Measurements from ENCODE around the gene TXNDC11. TPM values are rescaled to one million over a fixed set of nuclear protein-coding genes. Genes with fewer than 3 reads are reported as not detected.

The TXNDC11 gene
- total and polyA plus RNA-seq, 9 of the 15 experiments (the other 6 are each of a cell fraction or from before 2014, with no cell fraction given), result 0.66 to 32.6 (median 26.2) TPM

DNA sequence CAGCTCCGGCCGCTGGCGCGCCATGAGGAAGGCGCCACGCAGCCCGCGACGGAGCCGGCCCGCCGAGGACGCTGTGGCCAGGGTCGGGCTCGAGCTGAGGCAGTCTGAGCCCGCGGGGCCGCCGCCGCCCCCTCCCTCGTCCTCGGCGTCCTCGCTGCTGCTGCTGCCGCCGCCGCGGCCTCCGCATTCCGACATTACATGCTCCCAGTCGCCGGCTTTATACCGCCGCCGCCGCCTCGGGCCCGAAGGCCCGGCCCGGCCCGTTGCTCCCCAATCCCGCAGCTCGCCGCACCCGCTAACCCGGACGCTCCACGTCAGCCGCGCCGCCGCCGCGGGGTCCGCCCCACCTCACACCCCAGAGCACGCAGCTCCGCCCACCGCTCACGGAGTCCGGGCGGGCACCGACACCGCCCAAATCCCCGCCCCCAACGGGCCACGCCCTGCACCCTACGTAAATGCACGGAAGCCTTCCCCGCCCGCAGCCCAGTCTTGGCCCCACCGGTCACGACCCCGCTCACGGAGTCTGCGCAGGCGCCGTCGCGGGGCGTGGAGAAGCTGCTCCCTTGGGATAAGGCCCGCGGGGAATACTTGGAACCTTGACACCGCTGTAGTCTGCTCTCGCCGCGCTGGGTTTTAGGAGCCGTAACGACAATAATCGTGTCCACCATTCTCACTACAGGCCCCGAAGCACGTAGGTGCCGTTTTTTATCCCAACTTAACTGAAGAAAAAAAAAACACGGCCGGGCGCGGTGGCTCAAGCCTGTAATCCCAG lies at the start of gene TXNDC11 (continued):
- TF ChIP-seq, protein P1, sequence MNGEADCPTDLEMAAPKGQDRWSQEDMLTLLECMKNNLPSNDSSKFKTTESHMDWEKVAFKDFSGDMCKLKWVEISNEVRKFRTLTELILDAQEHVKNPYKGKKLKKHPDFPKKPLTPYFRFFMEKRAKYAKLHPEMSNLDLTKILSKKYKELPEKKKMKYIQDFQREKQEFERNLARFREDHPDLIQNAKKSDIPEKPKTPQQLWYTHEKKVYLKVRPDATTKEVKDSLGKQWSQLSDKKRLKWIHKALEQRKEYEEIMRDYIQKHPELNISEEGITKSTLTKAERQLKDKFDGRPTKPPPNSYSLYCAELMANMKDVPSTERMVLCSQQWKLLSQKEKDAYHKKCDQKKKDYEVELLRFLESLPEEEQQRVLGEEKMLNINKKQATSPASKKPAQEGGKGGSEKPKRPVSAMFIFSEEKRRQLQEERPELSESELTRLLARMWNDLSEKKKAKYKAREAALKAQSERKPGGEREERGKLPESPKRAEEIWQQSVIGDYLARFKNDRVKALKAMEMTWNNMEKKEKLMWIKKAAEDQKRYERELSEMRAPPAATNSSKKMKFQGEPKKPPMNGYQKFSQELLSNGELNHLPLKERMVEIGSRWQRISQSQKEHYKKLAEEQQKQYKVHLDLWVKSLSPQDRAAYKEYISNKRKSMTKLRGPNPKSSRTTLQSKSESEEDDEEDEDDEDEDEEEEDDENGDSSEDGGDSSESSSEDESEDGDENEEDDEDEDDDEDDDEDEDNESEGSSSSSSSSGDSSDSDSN (IDR thresholded peaks at IDR 0.05; ENCODE audit: borderline replicate concordance in 1 of 2, low read depth in 2 of 2, low read length in 2 of 2), result peak in 1 of 2 experiments; percentile 45; a peak in 2 of 4 replicates
- TF ChIP-seq IRF2 (CRISPR knock-in tag; IDR thresholded peaks at IDR 0.05) (no peak), U2AF2 (optimal IDR thresholded peaks at IDR 0.05; ENCODE audit: low read depth, low read length) (no peak), MYNN (IDR thresholded peaks at IDR 0.05) (no peak), MYNN (CRISPR knock-in tag; IDR thresholded peaks at IDR 0.05) (no peak), ZFX (CRISPR knock-in tag; IDR thresholded peaks at IDR 0.05) (peak; percentile 94), GTF2E2 (tag; IDR thresholded peaks at IDR 0.05) (0 out of 2 replicates have a peak, but pooled peaks have one; percentile 50), ADNP (tag; IDR thresholded peaks at IDR 0.05) (no peak), LEF1 (IDR thresholded peaks at IDR 0.05) (no peak), ZNF77 (CRISPR knock-in tag; IDR thresholded peaks at IDR 0.05) (no peak), ATF1 (CRISPR knock-in tag; IDR thresholded peaks at IDR 0.05) (no peak; the same call in 1 of the 2 replicates), ATF1 (tag; IDR thresholded peaks at IDR 0.05) (peak; percentile 93), MTA1 (IDR thresholded peaks at IDR 0.05; ENCODE audit: borderline replicate concordance) (0 out of 2 replicates have a peak, but pooled peaks have one; percentile 10), KDM5B (IDR thresholded peaks at IDR 0.05; ENCODE audit: insufficient replicate concordance, low read depth, low read length) (peak; percentile 86), PML (IDR thresholded peaks at IDR 0.05; ENCODE audit: low read length) (no peak; the same call in 1 of the 2 replicates), TRIM28 (IDR thresholded peaks at IDR 0.05) (no peak), JUN (IDR thresholded peaks at IDR 0.05; ENCODE audit: borderline replicate concordance, low read depth, low read length) (peak; percentile 21; the same call in 1 of the 2 replicates), JUN (CRISPR knock-in tag; IDR thresholded peaks at IDR 0.05; ENCODE audit: borderline replicate concordance) (no peak), MYC (IDR thresholded peaks at IDR 0.05; ENCODE audit: low read depth, low read length) (peak; percentile 47), MYC (CRISPR knock-in tag; IDR thresholded peaks at IDR 0.05; ENCODE audit: borderline replicate concordance, low read depth) (no peak), NONO (IDR thresholded peaks at IDR 0.05; ENCODE audit: low read depth in 2 of 2, low read length in 1 of 2) (peak; percentile 83 to 98)
- TF ChIP-seq, protein P2, sequence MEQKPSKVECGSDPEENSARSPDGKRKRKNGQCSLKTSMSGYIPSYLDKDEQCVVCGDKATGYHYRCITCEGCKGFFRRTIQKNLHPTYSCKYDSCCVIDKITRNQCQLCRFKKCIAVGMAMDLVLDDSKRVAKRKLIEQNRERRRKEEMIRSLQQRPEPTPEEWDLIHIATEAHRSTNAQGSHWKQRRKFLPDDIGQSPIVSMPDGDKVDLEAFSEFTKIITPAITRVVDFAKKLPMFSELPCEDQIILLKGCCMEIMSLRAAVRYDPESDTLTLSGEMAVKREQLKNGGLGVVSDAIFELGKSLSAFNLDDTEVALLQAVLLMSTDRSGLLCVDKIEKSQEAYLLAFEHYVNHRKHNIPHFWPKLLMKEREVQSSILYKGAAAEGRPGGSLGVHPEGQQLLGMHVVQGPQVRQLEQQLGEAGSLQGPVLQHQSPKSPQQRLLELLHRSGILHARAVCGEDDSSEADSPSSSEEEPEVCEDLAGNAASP (IDR thresholded peaks at IDR 0.05), result no peak
- TF ChIP-seq, protein P3, sequence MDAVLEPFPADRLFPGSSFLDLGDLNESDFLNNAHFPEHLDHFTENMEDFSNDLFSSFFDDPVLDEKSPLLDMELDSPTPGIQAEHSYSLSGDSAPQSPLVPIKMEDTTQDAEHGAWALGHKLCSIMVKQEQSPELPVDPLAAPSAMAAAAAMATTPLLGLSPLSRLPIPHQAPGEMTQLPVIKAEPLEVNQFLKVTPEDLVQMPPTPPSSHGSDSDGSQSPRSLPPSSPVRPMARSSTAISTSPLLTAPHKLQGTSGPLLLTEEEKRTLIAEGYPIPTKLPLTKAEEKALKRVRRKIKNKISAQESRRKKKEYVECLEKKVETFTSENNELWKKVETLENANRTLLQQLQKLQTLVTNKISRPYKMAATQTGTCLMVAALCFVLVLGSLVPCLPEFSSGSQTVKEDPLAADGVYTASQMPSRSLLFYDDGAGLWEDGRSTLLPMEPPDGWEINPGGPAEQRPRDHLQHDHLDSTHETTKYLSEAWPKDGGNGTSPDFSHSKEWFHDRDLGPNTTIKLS (IDR thresholded peaks at IDR 0.05; ENCODE audit: borderline replicate concordance, low read depth), result peak; percentile 90
- TF ChIP-seq, protein P4, sequence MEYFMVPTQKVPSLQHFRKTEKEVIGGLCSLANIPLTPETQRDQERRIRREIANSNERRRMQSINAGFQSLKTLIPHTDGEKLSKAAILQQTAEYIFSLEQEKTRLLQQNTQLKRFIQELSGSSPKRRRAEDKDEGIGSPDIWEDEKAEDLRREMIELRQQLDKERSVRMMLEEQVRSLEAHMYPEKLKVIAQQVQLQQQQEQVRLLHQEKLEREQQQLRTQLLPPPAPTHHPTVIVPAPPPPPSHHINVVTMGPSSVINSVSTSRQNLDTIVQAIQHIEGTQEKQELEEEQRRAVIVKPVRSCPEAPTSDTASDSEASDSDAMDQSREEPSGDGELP (CRISPR knock-in tag; IDR thresholded peaks at IDR 0.05; ENCODE audit: borderline replicate concordance), result peak; percentile 66; the same call in 1 of the 2 replicates
